ENCODE data around the gene CDHR1.
"Not testable (repeated sequence)": the region's sequence is repeated elsewhere in the genome, so short reads cannot be mapped to it uniquely, and the experiment has no call there.

Gene CDHR1

GRCh38 chr10:84175436-84175835 lies 18.9 kb upstream of the CDHR1 start:
- no peak for DNase-seq

- DNase-seq: no peak
Measured at GRCh38 chr10:84176351-84176750, 18.0 kb upstream of the CDHR1 start.

GRCh38 chr10:84176836-84177474 lies 17.4 kb upstream of the CDHR1 start:
- no peak for DNase-seq

GRCh38 chr10:84177541-84178141 lies 16.7 kb upstream of the CDHR1 start:
- DNase-seq: no peak

- no peak for DNase-seq
Measured at GRCh38 chr10:84178160-84178609, 16.2 kb upstream of the CDHR1 start.

- no peak for DNase-seq
Measured at GRCh38 chr10:84179059-84179710, 15.2 kb upstream of the CDHR1 start.

- DNase-seq: not testable (repeated sequence)
Measured at GRCh38 chr10:84180386-84180785, 14.0 kb upstream of the CDHR1 start.

GRCh38 chr10:84181631-84182030 lies 12.7 kb upstream of the CDHR1 start:
- DNase-seq: no peak

GRCh38 chr10:84184517-84184916 lies 9.8 kb upstream of the CDHR1 start:
- no peak for DNase-seq

- no peak for DNase-seq
Measured at GRCh38 chr10:84185526-84186175, 8.7 kb upstream of the CDHR1 start.

GRCh38 chr10:84188815-84189214 lies 5.5 kb upstream of the CDHR1 start:
- no peak for DNase-seq

- no peak for DNase-seq
Measured at GRCh38 chr10:84190621-84191020, 3.7 kb upstream of the CDHR1 start.

GRCh38 chr10:84191106-84191505 lies 3.2 kb upstream of the CDHR1 start:
- no peak for DNase-seq

GRCh38 chr10:84193327-84193726 lies 1.0 kb upstream of the CDHR1 start:
- DNase-seq: no peak

- DNase-seq: no peak
Measured at GRCh38 chr10:84193846-84194423, 402 bp upstream of the CDHR1 start.

- no peak for DNase-seq
Measured at GRCh38 chr10:84195044-84195830, 900 bp downstream of the CDHR1 start.

GRCh38 chr10:84196083-84196482 lies 1.7 kb downstream of the CDHR1 start:
- DNase-seq: no peak

GRCh38 chr10:84196941-84197340 lies 2.6 kb downstream of the CDHR1 start:
- DNase-seq: no peak

- DNase-seq: no peak
Measured at GRCh38 chr10:84197643-84198042, 3.3 kb downstream of the CDHR1 start.

- no peak for DNase-seq
Measured at GRCh38 chr10:84198206-84198915, 4.0 kb downstream of the CDHR1 start.

- no peak for DNase-seq
Measured at GRCh38 chr10:84200537-84201243, 6.4 kb downstream of the CDHR1 start.

Data from femur (tissue), 1 donor.